HG03108 (cell line): ENCODE results near the gene TUBG1.
A peak's percentile ranks its signal among the peaks of the same experiment; 100 is the strongest.
"Not testable (repeated sequence)": the region's sequence is repeated elsewhere in the genome, so short reads cannot be mapped to it uniquely, and the experiment has no call there.

Experiments used
- ATAC-seq: cut with Tn5 transposase; IDR thresholded peaks from one replicate; pipeline ENCODE4 v1.9.1; 2021; ENCODE audit warnings: moderate library complexity; ENCODE audit not compliant: unreplicated experiment

The TUBG1 gene

DNA sequence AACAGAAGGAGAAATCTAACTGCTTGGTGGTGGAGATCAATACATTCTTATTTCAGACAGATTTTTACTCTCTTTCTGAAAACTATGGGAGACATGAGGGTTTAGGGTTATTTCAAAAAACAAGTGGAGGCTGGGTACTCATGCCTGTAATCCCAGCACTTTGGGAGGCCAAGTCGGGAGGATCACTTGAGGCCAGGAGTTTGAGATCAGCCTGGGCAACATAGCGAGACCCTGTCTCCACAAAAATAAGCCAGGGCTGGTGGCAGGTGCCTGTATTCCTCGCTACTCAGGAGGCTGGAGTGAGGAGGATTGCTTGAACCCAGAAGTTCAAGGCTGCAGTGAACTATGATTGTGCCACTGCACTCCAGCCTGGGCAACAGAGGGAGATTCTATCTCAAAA, 12.5 kb downstream of the TUBG1 start:
- ATAC-seq: not testable (repeated sequence)

DNA sequence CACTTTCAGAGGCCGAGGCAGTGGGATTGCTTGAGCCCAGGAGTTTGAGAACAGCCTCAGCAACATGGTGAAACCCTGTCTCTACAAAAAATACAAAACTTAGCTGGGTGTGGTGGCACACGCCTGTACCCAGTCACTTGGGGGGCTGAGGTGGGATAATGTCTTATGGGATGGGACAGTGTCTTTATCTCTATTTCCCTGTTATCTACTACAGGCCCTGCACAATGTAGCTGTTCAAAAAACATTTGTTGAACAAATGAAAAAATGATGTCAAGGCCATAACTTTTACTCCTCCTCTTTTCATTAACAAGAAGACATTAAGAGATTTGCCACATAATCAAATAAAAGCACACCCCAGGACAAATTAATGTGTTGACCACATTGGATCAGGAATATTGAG, 13.8 kb downstream of the TUBG1 start:
- ATAC-seq: no peak

DNA sequence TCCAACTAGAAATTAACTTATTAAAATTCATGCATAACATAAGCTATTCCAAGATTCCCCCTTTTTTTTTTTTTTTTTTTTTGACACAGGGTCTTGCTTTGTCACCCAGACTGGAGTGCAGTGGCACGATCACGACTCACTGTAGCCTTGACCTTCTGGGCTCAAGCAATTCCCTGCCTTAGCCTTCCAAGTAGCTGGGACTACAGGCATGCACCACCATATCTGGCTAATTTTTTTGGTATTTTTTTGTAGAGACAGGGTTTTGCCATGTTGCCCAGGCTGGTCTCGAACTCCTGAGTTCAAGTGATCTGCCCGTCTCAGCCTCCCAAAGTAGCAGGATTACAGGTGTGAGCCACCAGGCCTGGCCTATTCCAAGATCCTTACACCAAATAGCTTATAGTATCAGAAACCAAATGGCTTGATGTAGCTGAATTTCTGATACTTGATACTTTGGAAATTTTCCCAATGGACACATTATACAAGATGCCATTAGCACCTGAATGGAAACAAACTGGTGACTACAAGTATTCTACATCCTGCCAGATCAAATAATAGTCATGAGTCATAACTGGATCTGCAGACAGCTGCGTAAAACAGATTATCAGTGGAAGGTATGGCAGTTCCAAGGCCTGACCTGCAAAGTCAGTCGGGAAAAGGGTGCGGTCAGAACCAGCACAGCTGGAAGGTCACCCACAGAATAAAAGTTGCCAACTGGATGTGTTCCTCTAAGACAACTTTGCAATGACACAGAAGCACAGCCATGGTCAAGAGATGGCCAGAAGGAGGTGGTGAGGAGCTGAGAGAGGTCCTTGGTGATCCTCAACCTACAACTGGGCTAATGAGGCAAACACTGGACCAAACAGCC, 14.5 kb downstream of the TUBG1 start:
- ATAC-seq: no peak

DNA sequence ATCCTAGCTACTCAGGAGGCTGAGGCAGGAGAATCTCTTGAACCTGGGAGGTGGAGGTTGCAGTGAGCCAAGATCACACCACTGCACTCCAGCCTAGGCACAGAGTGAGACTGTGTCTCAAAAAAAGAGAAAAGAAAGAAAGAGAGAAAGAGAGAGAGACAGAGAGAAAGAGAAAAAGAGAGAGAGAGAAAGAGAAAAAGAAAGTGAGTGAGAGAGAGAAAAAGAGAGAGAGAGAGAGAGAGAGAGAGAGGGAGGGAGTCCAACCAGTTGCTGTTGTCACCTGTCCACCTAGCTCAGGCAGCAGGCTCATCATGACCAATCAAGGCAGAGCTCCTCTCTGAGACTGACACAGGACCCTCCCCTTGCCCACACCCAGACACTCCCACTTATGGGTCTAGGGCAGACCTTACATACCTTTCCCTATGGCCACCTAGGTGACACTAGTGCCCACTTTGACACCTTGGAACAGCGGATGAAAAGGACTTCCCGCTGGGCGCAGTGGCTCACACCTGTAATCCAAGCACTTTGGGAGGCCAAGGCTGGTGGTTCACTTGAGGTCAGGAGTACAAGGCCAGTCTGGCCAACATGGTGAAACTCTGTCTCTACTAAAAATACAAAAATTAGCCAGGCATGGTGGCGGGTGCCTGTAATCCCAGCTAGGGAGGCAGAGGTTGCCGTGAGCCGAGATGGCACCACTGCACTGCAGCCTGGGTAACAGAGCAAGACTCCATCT, 17.7 kb downstream of the TUBG1 start:
- not testable (repeated sequence) for ATAC-seq

DNA sequence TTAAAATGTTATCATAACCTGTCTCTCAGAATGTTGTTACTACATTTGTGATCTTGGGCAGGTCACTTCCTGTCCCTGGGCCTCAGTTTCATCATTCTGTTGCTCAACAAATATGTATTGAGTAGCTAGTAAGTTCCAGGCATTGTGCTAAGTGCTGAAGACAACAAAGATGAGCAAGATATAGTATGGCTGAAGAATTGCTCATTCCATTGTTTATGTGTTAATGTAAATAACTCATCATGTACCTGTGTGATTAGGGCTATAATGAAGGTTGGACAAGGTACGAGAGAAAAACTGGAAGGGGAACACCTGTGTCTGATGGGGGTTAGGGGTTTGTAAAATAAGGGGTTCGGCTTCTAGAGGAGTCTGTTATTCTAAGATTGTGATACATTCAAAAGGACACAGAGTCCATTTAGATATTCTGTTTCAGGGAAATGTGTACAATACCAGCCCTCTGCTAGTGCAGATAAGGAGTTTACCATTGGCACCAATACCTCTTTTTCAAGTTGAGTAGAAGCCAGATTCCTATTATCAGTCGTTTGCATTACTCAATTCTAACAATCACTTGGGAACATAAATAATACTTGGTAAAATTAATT, 20.0 kb downstream of the TUBG1 start:
- ATAC-seq: no peak

GRCh38 chr17:42632949-42633444, 23.5 kb downstream of the TUBG1 start:
- no peak for ATAC-seq

DNA sequence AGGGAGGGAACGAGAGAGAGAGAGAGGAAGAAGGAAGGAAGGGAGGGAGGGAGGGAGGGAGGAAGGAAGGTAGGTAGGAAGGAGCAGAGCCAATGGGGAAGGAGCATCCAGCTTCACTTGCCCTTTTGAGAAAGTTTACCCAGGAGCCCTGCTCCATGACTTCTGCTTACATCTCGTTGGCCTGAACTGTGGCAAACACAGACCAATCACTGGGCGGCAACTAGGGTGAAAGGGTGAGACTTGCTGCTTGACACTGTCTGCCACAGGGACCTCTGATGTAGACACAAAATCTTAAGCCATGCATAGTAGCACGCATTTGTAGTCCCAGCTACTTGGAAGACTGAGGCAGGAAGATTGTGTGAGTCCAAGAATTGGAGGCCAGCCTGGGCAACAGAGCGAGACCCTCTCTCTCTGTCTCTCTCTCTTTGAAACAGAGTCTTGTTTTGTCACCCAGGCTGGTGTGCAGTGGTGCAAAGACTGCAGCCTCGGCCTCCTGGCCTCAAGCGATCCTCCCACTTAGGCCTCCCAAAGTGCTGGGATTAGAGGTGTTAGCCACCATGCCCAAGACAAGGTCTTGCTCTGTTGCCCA, 30.1 kb downstream of the TUBG1 start:
- ATAC-seq: no peak

DNA sequence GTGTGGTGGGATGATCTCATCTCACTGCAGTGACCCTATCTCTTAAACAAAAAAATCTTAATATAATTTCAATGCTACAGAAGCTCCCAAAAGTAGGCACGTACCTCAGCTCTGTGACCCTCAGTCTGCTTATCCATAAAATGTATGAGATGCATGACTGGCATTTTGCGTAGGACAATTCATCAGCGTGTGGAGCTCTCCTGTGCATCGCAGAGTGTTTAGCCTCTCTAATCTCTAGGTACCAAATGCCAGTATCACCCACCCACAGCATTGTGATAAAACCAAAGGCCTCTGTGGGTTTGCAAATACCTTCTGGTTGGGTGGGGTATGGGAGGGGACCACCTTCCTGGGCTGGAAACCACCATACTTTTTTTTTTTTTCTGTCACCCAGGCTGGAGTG, 30.6 kb downstream of the TUBG1 start:
- no peak for ATAC-seq

DNA sequence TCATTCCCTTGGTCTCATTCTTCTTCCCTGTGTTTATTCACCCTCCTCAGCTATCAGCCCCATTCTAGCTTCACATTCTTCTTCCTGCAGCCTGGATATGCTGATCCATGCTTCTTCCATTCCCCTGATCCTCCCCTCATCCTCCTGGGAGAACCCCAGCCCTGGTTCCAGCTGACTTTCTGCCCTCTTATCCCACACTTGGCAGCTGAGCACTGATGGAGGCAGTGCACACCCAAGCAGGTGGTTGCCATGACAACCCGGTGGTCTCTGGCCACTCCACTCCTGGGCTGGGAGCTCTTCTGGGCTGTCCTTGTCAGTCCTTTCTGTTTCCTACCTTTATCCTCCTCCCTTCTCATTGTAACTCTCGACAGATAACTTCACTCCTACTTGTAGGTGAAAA, 32.9 kb downstream of the TUBG1 start:
- ATAC-seq: no peak

DNA sequence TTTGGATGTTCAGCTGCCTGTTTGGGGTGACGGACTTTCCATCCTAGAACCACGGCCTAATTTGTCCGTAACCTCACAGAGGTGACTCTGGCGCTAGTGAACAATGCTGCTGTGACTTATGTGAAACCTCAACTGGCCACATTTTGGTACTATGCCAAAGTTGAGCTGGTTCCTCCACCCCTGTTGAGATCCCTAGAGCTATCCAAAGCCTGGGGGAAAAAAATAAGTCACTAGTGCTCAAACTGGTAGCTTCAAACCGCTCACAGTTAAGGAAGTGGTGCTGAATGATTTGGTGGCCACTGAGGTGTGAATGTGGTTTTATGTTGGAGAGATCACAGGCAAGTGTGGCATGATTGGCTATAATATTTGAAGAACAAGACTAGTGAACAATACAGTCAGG, 38.3 kb downstream of the TUBG1 start:
- ATAC-seq: no peak

DNA sequence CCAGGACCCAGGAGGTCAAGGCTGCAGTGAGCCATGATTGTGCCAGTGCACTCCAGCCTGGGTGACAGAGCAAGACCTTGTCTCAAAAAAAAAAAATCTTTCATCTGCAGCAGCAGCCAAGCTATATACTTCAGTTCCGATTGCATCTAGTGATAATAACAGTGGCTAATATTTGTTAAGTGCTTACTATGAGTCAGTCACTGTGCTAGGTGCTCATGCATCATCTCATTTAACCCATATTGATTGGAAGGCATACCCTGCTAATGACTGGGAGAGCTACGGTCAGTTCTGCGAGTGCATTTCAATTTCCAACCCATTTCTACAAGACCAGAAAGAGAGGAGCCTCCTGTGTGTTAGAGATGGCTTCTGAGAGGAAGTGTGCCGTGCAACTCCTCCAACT, 41.9 kb downstream of the TUBG1 start:
- no peak for ATAC-seq

DNA sequence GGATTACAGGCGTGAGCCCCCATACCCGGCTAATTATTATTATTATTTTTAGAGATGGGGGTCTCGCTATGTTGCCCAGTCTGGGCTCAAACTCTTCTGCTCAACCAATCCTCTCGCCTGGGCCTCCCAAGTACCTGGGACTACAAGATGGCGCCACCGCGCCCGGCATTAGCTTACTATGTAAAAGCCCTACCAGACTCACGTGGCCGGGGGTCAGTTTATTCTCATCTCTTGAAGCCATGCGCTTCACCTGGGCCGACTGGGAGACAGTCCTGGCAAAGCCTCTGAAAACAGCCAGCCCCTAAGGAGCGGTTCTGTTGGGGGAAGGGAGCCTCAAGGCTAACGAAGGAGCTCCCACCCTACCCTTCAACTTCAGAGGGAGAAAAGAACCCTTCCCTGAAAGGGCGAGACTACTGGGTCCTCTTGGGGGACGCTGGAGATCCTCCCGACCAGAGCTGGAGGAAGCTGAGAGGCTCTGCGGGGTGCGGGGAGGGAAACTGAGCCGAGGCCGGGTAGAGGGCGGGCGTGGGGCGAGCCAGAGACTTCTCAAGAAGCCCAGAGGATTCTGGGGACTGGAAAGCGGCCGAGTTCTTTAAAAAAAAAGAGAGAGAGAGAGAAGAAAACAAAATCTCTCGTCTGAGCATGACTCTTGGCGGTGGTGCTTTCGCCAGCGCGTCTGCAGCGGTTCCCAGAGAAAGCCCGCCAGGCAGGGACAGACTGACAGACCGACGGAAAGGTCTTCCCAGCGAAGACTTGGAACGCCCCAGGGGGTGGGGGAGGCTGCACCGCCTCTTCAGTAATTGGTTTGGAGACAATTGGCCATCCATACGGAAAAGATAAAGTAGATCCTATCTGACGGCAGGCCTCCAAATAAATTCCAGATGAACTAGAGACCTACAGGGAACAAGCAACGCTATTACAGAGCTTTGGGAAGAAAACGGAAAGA, 44.0 kb downstream of the TUBG1 start:
- ATAC-seq: no peak

DNA sequence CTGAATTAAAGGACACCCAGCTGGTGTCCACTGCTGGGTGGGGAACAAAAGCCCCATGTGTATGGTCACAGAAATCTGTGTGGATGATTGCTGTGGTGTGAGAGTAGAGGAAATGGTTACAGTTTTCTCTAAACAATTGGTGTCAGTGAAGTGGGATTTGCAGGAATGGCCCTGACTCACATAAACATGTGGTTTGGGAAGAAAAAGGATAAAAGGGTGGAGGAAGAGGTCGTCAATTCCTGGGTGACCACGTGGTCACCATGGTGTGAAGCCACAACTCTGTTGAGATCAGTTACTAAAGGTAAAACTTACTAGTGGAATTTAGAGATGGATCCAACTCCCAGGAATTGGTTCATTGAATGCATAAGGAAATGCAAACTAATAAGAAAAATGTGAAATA, 46.0 kb downstream of the TUBG1 start:
- no peak for ATAC-seq

DNA sequence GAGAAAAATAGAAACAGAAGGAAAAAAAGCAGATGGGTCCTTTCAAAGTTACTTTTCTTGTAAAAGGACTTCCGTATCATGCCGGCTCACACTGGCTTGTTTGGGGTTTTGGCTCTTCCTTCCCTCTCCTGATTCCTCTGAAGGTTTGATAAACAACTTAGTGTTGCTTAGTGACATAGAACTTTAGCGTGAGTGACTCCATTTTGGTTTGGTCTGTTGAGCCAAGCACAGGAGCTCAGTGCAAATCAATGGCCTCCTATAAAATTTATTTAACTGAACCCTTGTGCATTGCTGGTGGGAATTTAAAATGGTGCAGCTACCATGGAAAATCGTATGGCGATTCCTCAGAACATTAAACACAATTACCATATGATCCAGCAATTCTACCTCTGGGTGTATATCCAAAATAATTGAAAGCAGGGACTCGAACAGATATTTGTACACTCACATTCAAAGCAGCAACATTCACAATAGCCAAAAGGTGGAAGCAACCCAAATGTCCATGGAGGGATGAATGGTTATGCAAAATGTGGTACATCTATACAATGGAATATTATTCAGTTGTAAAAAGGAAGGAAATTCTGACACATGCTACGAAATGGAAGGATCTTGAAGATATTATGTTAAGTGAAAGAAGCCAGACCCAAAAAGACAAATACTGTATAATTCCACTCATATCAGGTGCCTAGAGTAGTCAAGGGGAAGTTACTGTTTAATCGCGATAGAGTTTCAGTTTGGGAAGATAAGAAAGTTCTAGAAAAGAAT, 48.5 kb downstream of the TUBG1 start:
- ATAC-seq: no peak

DNA sequence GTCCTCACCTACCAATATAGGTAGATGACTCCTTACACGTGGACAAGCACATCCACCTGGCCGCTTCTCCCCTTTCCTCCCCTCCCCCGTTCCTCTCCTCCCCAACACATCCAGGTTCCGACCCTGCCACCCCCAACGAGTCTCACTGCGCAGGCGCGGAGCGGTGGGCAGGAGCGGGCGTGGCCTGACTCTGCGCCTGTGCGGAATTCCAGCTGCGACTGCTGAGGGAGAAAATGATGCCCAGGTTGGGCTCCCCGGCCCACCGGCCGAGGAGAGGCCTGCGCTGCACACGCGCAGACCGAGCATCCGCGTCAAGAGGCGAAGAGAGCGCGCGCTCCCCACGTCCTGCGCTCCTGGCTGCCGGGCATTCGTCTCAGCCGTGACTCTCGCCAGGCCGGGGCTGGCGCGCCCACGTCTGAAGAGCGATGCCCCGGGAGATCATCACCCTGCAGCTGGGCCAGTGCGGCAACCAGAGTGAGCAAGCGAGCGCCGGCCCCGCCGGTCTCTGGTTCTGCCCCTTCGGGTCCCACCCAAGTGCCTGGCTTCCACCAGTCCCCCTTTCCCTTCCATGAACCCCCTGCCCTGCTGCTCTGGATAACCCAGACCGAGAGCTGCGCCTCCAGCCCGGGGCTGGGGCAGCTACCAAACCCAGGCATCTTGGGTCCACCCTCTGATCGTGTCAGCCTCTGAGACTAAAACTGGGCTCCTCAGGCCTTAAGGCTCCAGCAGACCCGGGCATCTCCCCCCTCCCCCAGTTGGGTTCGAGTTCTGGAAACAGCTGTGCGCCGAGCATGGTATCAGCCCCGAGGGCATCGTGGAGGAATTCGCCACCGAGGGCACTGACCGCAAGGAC, 49.8 kb downstream of the TUBG1 start, which contains the start of gene TUBG2:
TUBG2 (plus strand) TSS at position 206 of the 853 bp plus-strand sequence; CDS start at position 426, 220 bp downstream.
- peak; percentile 51 for ATAC-seq

DNA sequence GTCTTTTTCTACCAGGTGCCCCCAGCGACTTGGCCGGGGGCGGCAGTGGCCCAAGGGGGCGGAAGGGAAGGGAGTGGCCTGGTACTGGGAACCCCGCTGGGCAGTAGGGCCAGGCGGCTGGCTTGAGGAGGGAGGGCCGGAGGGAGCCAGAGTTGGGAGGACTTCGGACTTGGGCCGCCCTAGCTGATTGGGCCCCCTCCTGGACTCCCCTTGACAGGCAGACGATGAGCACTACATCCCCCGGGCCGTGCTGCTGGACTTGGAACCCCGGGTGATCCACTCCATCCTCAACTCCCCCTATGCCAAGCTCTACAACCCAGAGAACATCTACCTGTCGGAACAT, 50.4 kb downstream of the TUBG1 start:
- not testable (repeated sequence) for ATAC-seq

DNA sequence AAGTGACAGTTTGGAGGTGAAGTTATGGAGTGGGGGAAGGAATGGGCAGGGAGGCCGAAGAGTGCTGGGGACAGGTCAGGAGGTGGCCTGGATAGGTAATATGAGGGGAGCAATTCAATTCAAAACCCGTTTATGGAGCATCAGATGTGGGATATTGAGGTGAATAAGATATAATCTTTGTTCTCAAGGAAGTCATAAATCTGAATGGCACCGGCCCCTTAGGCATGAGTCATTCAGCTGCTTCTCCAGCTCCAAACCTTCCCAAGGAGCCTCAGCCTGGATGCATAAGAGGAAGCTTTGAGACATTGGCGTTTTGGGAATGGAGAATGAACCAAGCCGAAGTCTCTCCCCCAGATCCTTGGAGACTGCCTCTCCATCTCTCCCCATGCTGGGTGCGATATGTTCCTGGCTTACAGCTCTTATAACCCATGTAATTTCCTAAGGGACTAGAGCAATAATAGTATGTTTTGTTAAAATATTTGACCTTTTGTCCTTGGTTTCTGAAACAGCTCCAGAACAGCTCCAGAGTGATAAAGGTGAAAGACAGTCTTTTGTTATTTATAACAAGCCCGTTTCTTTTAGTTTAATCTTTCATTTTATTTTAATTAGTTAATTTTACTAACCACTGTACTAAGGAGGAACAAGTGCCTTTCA, 51.3 kb downstream of the TUBG1 start:
- ATAC-seq: no peak
